RWPE2 (cell line): ENCODE measurements around the gene NUBPL.
"Not testable (repeated sequence)": the region's sequence is repeated elsewhere in the genome, so short reads cannot be mapped to it uniquely, and the experiment has no call there.

Experiments
- ATAC-seq: fragments of 200-7000 bp; cut with Tn5 transposase; 3 replicates; pipeline ENCODE4 v1.9.1; 2021; ENCODE audit warnings: low read depth
- DNase-seq: peaks from one replicate; pipeline ENCODE4 v3.0.0-alpha.2; 2020; ENCODE audit warnings: low spot score
- H3K27ac ChIP-seq: fragments of 450-650 bp; 2 replicates; pipeline ENCODE4 v1.5.1; 2017; ENCODE audit warnings: mild to moderate bottlenecking; ENCODE audit not compliant: poor library complexity, severe bottlenecking
- H3K27me3 ChIP-seq: fragments of 250-450 bp; sonication (Bioruptor Pico); 2 replicates; pipeline ENCODE4 v1.5.1; 2021; ENCODE audit warnings: mild to moderate bottlenecking, moderate library complexity; ENCODE audit not compliant: insufficient read depth, poor library complexity, severe bottlenecking
- H3K36me3 ChIP-seq: fragments of 250-450 bp; sonication (Bioruptor Pico); 2 replicates; pipeline ENCODE4 v1.5.1; 2020; ENCODE audit warnings: low read depth, mild to moderate bottlenecking, moderate library complexity
- H3K4me1 ChIP-seq: fragments of 250-450 bp; sonication (Bioruptor Pico); 2 replicates; pipeline ENCODE4 v1.5.1; 2021; ENCODE audit warnings: mild to moderate bottlenecking, moderate library complexity; ENCODE audit not compliant: insufficient read depth, poor library complexity, severe bottlenecking
- H3K4me3 ChIP-seq: fragments of 250-450 bp; sonication (Bioruptor Pico); 2 replicates; pipeline ENCODE4 v1.5.1; 2021; ENCODE audit warnings: mild to moderate bottlenecking, moderate library complexity; ENCODE audit not compliant: severe bottlenecking
- H3K9me3 ChIP-seq: fragments of 250-450 bp; sonication (Bioruptor Pico); 2 replicates; pipeline ENCODE4 v1.5.1; 2021; ENCODE audit warnings: mild to moderate bottlenecking, moderate library complexity; ENCODE audit not compliant: severe bottlenecking
- TF ChIP-seq, protein P1 (sequence below): fragments of 450-650 bp; IDR thresholded peaks from one replicate; pipeline ENCODE4 v1.5.1; 2017; ENCODE audit warnings: mild to moderate bottlenecking, moderate library complexity; ENCODE audit not compliant: poor library complexity, severe bottlenecking

The NUBPL gene

DNA sequence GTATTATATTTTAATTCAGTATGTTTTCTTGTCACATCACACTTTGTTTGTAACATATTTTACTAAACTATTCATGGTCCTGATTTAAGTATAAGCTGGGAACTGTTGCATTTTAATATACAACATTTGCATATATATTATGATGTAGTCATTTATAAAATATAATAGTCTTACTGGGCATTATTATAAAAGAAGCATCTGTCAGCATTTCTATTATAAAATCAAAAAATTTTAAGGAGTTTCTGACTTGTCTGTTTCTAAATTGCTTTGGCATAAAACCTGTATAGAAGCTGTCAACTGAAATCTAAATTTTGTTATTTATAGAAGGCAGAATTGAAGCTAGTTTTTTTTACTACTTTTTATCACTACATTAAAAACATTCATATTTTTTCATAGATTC lies 166.6 kb downstream of the NUBPL start:
- TF ChIP-seq, protein P1, sequence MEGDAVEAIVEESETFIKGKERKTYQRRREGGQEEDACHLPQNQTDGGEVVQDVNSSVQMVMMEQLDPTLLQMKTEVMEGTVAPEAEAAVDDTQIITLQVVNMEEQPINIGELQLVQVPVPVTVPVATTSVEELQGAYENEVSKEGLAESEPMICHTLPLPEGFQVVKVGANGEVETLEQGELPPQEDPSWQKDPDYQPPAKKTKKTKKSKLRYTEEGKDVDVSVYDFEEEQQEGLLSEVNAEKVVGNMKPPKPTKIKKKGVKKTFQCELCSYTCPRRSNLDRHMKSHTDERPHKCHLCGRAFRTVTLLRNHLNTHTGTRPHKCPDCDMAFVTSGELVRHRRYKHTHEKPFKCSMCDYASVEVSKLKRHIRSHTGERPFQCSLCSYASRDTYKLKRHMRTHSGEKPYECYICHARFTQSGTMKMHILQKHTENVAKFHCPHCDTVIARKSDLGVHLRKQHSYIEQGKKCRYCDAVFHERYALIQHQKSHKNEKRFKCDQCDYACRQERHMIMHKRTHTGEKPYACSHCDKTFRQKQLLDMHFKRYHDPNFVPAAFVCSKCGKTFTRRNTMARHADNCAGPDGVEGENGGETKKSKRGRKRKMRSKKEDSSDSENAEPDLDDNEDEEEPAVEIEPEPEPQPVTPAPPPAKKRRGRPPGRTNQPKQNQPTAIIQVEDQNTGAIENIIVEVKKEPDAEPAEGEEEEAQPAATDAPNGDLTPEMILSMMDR, result no peak
- DNase-seq (no peak), ATAC-seq (no peak)
- no peak overlapping the region for H3K4me3 ChIP-seq
- H3K27me3 ChIP-seq, result no peaks in the 10 kb centered on the region
- no peaks in the 10 kb centered on the region for H3K9me3 ChIP-seq
- H3K4me1 ChIP-seq, result no peaks in the 10 kb centered on the region
- no peak overlapping the region for H3K27ac ChIP-seq
- no peaks in the 10 kb centered on the region for H3K36me3 ChIP-seq

DNA sequence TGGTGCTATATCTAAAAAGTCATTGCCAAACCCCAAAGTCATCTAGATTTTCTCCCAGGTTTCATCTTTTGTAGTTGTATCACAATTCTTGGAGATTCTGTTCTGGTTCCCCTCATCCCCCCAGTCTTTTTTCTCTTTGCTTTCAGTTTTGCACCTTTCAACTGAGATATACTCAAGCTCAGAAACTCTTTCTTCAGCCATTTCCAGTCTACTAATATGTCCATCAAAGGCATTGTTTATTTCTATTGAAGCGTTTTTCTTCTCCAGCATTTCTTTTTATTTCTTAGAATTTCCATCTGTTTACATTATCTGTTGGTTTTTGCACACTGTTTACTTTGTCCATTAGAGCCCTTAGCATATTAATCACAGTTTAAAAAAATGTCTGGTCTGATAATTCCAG lies 179.5 kb downstream of the NUBPL start:
- TF ChIP-seq, protein P1, result no peak
- no peaks in the 10 kb centered on the region for H3K9me3 ChIP-seq
- no peaks in the 10 kb centered on the region for H3K27me3 ChIP-seq
- no peak for DNase-seq
- H3K4me3 ChIP-seq, result no peak overlapping the region
- no peaks in the 10 kb centered on the region for H3K36me3 ChIP-seq
- H3K27ac ChIP-seq, result no peak overlapping the region
- no peak for ATAC-seq
- no peaks in the 10 kb centered on the region for H3K4me1 ChIP-seq

DNA sequence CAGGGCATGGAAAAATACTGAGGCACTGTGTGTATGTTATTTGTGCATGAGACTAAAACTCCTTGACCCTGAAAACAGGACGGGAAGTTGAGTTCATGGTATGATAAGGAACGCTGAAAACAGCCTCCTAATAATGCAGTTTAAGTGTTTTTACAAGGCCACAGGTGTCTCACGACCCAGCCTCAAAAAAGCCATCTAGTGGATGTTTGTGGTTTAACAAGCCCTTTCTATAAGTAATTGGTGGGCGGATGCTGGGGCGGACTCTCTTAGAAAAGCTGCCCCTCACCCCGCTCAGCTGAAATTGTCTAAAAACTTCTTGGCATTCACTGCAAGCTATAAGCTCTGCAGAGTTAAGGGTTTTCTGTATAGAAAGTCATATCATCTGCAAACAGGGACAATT lies 184.5 kb downstream of the NUBPL start:
- Histone ChIP-seq H3K9me3 (no peaks in the 10 kb centered on the region), H3K27me3 (no peaks in the 10 kb centered on the region), H3K27ac (no peak overlapping the region), H3K4me1 (no peaks in the 10 kb centered on the region), H3K4me3 (no peak overlapping the region), H3K36me3 (no peaks in the 10 kb centered on the region)
- no peak for ATAC-seq
- no peak for DNase-seq
- TF ChIP-seq, protein P1, result no peak

DNA sequence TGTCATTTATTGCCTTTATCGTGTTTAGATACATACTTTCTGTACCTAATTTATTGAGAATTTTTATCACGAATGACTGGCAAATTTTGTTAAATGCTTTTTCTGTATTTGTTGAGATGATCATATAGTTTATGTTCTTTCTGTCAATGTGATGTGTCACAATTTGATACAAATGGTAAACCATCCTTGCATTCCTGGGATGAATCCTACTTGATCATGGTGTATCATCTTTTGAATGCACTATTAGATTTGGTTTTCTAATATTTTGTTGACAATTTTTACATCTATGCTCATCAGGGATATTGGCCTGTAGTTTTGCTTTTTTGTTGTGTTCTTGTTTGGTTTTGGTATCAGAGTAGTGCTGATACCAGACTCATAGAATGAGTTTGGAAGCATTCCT lies 185.1 kb downstream of the NUBPL start:
- H3K27ac ChIP-seq, result no peak overlapping the region
- no peaks in the 10 kb centered on the region for H3K4me1 ChIP-seq
- H3K9me3 ChIP-seq, result no peaks in the 10 kb centered on the region
- ATAC-seq (no peak), DNase-seq (no peak)
- no peaks in the 10 kb centered on the region for H3K27me3 ChIP-seq
- no peak overlapping the region for H3K4me3 ChIP-seq
- no peaks in the 10 kb centered on the region for H3K36me3 ChIP-seq
- TF ChIP-seq, protein P1, result no peak

DNA sequence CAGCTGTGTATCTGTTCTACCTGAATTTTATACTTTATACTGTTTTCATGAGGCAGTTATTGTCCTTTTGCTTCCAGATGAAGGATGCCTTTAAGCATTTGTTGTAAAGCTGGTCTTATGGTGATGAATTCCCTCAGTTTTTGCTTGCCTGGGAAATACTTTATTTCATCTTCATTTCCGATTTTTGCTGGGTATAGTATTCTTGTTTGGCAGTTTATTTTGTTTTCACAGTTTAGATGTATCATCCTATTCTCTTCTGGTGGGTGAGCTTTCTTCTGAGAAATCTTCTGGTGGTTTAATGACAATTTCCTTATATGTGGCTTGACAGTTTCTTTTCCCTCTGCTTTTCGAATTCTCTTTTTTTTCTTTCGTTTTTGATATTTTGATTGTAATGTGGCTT lies 188.1 kb downstream of the NUBPL start:
- H3K27ac ChIP-seq, result no peak overlapping the region
- H3K4me3 ChIP-seq, result no peak overlapping the region
- DNase-seq (no peak), ATAC-seq (no peak)
- no peaks in the 10 kb centered on the region for H3K36me3 ChIP-seq
- TF ChIP-seq, protein P1, result no peak
- H3K27me3 ChIP-seq, result no peaks in the 10 kb centered on the region
- no peaks in the 10 kb centered on the region for H3K4me1 ChIP-seq
- H3K9me3 ChIP-seq, result no peaks in the 10 kb centered on the region

DNA sequence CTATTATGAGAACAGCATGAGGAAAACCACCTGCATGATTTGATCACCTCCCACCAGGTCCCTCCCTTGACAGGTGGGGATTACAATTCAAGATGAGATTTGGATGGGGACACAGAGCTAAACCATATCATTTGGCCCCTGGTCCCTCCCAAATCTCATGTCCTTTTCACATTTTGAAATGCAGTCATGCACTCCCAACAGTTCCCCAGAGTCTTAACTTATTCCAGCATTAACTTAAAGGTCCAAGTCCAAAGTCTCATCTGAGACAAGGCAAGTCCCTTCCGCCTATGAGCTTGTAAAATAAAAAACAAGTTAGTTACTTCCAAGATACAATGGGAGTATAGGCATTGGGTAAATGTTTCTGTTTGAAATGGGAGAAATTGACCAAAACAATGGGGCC lies 189.8 kb downstream of the NUBPL start:
- not testable (repeated sequence) for H3K27ac ChIP-seq, DNase-seq, ATAC-seq, H3K4me1 ChIP-seq, H3K9me3 ChIP-seq, H3K36me3 ChIP-seq, H3K27me3 ChIP-seq, H3K4me3 ChIP-seq
